ENCODE results near the gene CRISPLD2.

GRCh38 chr16:84780544-84781376 is 39.0 kb upstream of the CRISPLD2 start:
- TF ChIP-seq POLR2A (IDR thresholded peaks at IDR 0.05) (no peak), CTCF (IDR thresholded peaks at IDR 0.05) (no peak)

Measured in body of pancreas (tissue), 4 donors.